ENCODE measurements around the gene RIN3. TPM values are rescaled to one million over a fixed set of nuclear protein-coding genes. Genes with fewer than 3 reads are reported as not detected.

Gene RIN3
- total RNA-seq, 1 experiment from 2014 or later: 2.4 TPM

- Histone ChIP-seq H3K27me3 (replicated peaks; ENCODE audit: insufficient read depth, low read depth, low read length, poor library complexity) (no peaks in the 10 kb centered on the region), H3K36me3 (ENCODE audit: insufficient read depth, low read length, poor library complexity, severe bottlenecking) (no peaks in the 10 kb centered on the region), H3K4me3 (ENCODE audit: low read depth, low read length, poor library complexity, severe bottlenecking) (no peak overlapping the region), H3K27ac (ENCODE audit: low read depth, low read length, poor library complexity, severe bottlenecking) (no peak overlapping the region), H3K9me3 (ENCODE audit: low read depth, low read length, poor library complexity, severe bottlenecking) (no peaks in the 10 kb centered on the region), H3K4me1 (ENCODE audit: insufficient read depth, low read length, poor library complexity, severe bottlenecking) (no peaks in the 10 kb centered on the region)
- DNase-seq (ENCODE audit: low spot score): no peak
- TF ChIP-seq CTCF (conservative IDR thresholded peaks at IDR 0.05; ENCODE audit: low read depth, low read length) (no peak), EZH2 (IDR thresholded peaks at IDR 0.05; ENCODE audit: borderline replicate concordance, low read depth, low read length, poor library complexity, severe bottlenecking) (no peak)
- no TSS peak for BruUV-seq (replicated peaks)
- CTCF ChIA-PET: no interaction called here
- intact Hi-C loops (cut with micrococcal nuclease; ENCODE audit: unreplicated experiment): no loop called here
- POLR2A ChIA-PET (ENCODE audit: low non-redundant PET): interaction anchor here (0.7 kb wide), 1 partner anchor 381 kb away, joined by 3 read pairs; no protein-coding TSS in a partner anchor
Observed at GRCh38 chr14:92514844-92515514, 1.4 kb downstream of the RIN3 start.

- POLR2A ChIA-PET (ENCODE audit: low non-redundant PET): no interaction called here
- H3K27me3 ChIP-seq (replicated peaks; ENCODE audit: insufficient read depth, low read depth, low read length, poor library complexity): no peaks in the 10 kb centered on the region
- TF ChIP-seq EZH2 (IDR thresholded peaks at IDR 0.05; ENCODE audit: borderline replicate concordance, low read depth, low read length, poor library complexity, severe bottlenecking): no peak
- no peak for TF ChIP-seq CTCF (conservative IDR thresholded peaks at IDR 0.05; ENCODE audit: low read depth, low read length)
- H3K4me3 ChIP-seq (ENCODE audit: low read depth, low read length, poor library complexity, severe bottlenecking): no peak overlapping the region
- no peak overlapping the region for H3K27ac ChIP-seq (ENCODE audit: low read depth, low read length, poor library complexity, severe bottlenecking)
- intact Hi-C loops (cut with micrococcal nuclease; ENCODE audit: unreplicated experiment): no loop called here
- no peaks in the 10 kb centered on the region for H3K4me1 ChIP-seq (ENCODE audit: insufficient read depth, low read length, poor library complexity, severe bottlenecking)
- CTCF ChIA-PET: no interaction called here
- no peak for DNase-seq (ENCODE audit: low spot score)
- H3K36me3 ChIP-seq (ENCODE audit: insufficient read depth, low read length, poor library complexity, severe bottlenecking): no peaks in the 10 kb centered on the region
- no peaks in the 10 kb centered on the region for H3K9me3 ChIP-seq (ENCODE audit: low read depth, low read length, poor library complexity, severe bottlenecking)
- no TSS peak for BruUV-seq (replicated peaks)
Observed at GRCh38 chr14:92515546-92516343, 2.2 kb downstream of the RIN3 start.

GRCh38 chr14:92516344-92516965 is 2.9 kb downstream of the RIN3 start:
- Histone ChIP-seq H3K27me3 (replicated peaks; ENCODE audit: insufficient read depth, low read depth, low read length, poor library complexity) (no peaks in the 10 kb centered on the region), H3K36me3 (ENCODE audit: insufficient read depth, low read length, poor library complexity, severe bottlenecking) (no peaks in the 10 kb centered on the region), H3K27ac (ENCODE audit: low read depth, low read length, poor library complexity, severe bottlenecking) (no peak overlapping the region), H3K4me3 (ENCODE audit: low read depth, low read length, poor library complexity, severe bottlenecking) (no peak overlapping the region), H3K9me3 (ENCODE audit: low read depth, low read length, poor library complexity, severe bottlenecking) (no peaks in the 10 kb centered on the region), H3K4me1 (ENCODE audit: insufficient read depth, low read length, poor library complexity, severe bottlenecking) (no peaks in the 10 kb centered on the region)
- TF ChIP-seq CTCF (conservative IDR thresholded peaks at IDR 0.05; ENCODE audit: low read depth, low read length) (no peak), EZH2 (IDR thresholded peaks at IDR 0.05; ENCODE audit: borderline replicate concordance, low read depth, low read length, poor library complexity, severe bottlenecking) (no peak)
- POLR2A ChIA-PET (ENCODE audit: low non-redundant PET): interaction anchor here (0.7 kb wide), 1 partner anchor 1612 kb away, joined by 3 read pairs; no protein-coding TSS in a partner anchor
- CTCF ChIA-PET: no interaction called here
- BruUV-seq (replicated peaks): no TSS peak
- no peak for DNase-seq (ENCODE audit: low spot score)
- intact Hi-C loops (cut with micrococcal nuclease; ENCODE audit: unreplicated experiment): no loop called here
